Neural progenitor cell (in vitro differentiated cells): ENCODE results near the gene LAMA2.

Source experiments
- CTCF ChIP-seq: fragments of 200-600 bp; sonication (generic); IDR thresholded peaks from 2 replicates; pipeline ENCODE4 v1.5.1; 2017; ENCODE audit warnings: antibody characterized with exemption, mild to moderate bottlenecking
- EZH2 ChIP-seq: fragments of 200-600 bp; sonication (generic); IDR thresholded peaks from 2 replicates; pipeline ENCODE4 v1.6.1; 2017; ENCODE audit warnings: antibody characterized with exemption, mild to moderate bottlenecking, moderate library complexity

DNA sequence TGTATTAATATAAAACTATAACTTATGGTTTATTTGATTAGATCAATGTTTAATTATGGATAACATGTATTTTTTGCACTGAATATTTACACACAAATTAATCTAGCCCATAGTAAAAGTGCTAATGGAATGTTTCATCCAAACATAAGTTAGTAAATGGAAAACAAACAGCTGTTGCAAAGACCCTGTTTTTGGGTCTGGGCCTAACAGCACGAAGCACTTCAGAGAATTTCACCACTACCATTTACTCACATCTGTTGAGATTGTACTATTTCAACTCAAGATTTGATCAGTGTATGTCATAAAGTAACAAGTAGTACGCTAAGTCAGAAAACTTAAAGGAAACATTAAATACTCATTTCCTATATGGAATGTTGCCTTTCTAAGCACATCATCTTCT, 359.6 kb downstream of the LAMA2 start:
- TF ChIP-seq EZH2 (no peak), CTCF (no peak)
